ENCODE measurements around the gene VMP1. TPM values are rescaled to one million over a fixed set of nuclear protein-coding genes. Genes with fewer than 3 reads are reported as not detected.
A peak's percentile ranks its signal among the peaks of the same experiment; 100 is the strongest.

The VMP1 gene
- total and polyA plus RNA-seq, 2 of the 13 experiments (the other 11 are each of a cell fraction or from before 2014, with no cell fraction given): 186 to 271 TPM

DNA sequence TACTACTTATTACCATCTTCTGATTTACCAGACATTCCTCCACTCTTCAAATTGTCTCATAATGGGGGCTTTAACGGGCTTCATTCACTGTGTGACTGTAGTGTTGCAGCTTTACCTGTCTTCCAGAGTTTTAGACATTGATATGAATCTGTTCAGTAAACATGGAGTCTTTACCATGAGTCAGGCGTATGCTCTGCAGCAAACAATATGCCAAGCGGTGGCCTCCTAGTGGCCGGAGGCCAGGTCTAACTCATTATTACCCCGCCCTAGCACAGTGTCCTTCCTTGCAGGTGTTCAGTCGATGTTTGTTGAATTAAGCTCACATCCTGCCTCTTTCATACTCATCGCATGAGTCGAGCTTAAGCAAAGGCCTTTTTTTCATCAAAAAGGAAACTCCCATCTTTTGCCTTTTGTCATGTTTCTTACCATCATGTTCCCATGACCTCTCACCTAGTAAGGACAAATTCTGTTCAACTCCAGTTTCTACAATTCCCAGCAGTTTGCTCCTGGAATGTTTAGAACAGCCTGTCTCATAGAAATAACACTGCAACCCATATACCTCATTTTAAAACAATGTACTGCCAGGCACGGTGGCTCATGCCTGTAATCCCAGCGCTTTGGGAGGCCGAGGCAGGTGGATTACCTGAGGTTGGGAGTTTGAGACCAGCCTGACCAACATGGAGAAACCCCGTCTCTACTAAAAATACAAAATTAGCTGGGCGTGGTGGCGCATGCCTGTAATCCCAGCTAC is 145.9 kb downstream of the VMP1 start (continued):
- TF ChIP-seq, protein P1, sequence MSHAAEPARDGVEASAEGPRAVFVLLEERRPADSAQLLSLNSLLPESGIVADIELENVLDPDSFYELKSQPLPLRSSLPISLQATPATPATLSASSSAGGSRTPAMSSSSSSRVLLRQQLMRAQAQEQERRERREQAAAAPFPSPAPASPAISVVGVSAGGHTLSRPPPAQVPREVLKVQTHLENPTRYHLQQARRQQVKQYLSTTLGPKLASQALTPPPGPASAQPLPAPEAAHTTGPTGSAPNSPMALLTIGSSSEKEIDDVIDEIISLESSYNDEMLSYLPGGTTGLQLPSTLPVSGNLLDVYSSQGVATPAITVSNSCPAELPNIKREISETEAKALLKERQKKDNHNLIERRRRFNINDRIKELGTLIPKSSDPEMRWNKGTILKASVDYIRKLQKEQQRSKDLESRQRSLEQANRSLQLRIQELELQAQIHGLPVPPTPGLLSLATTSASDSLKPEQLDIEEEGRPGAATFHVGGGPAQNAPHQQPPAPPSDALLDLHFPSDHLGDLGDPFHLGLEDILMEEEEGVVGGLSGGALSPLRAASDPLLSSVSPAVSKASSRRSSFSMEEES (CRISPR knock-in tag; IDR thresholded peaks at IDR 0.05): peak; percentile 93
- TF ChIP-seq RORA (CRISPR knock-in tag; IDR thresholded peaks at IDR 0.05) (no peak), ZZZ3 (CRISPR knock-in tag; IDR thresholded peaks at IDR 0.05; ENCODE audit: borderline replicate concordance) (0 out of 2 replicates have a peak, but pooled peaks have one; percentile 67), ZNF431 (CRISPR knock-in tag; IDR thresholded peaks at IDR 0.05; ENCODE audit: borderline replicate concordance, low read depth) (no peak; the same call in 1 of the 2 replicates), PAF1 (CRISPR knock-in tag; IDR thresholded peaks at IDR 0.05) (no peak), ZNF350 (CRISPR knock-in tag; IDR thresholded peaks at IDR 0.05; ENCODE audit: borderline replicate concordance, low read depth) (peak; percentile 94), NCOA1 (CRISPR knock-in tag; IDR thresholded peaks at IDR 0.05) (peak; percentile 91), ZNF569 (CRISPR knock-in tag; IDR thresholded peaks at IDR 0.05; ENCODE audit: borderline replicate concordance) (no peak), GATAD2A (CRISPR knock-in tag; IDR thresholded peaks at IDR 0.05) (peak; percentile 99), KAT7 (CRISPR knock-in tag; IDR thresholded peaks at IDR 0.05; ENCODE audit: borderline replicate concordance) (peak; percentile 88; the same call in 1 of the 2 replicates), SSRP1 (CRISPR knock-in tag; IDR thresholded peaks at IDR 0.05) (peak; percentile 79; the same call in 1 of the 2 replicates), ZNF24 (IDR thresholded peaks at IDR 0.05) (peak; percentile 82), ZNF292 (CRISPR knock-in tag; IDR thresholded peaks at IDR 0.05; ENCODE audit: borderline replicate concordance, low read depth) (peak; percentile 69; the same call in 1 of the 2 replicates), ZNF34 (CRISPR knock-in tag; IDR thresholded peaks at IDR 0.05; ENCODE audit: borderline replicate concordance) (no peak; the same call in 1 of the 2 replicates), DR1 (CRISPR knock-in tag; IDR thresholded peaks at IDR 0.05) (peak; percentile 43; the same call in 1 of the 2 replicates), CEBPB (IDR thresholded peaks at IDR 0.05; ENCODE audit: borderline replicate concordance, low read depth, low read length) (no peak), ZNF564 (CRISPR knock-in tag; IDR thresholded peaks at IDR 0.05) (0 out of 2 replicates have a peak, but pooled peaks have one; percentile 27), PHF20 (CRISPR knock-in tag; IDR thresholded peaks at IDR 0.05) (no peak), TAF1 (CRISPR knock-in tag; IDR thresholded peaks at IDR 0.05) (peak; percentile 49; the same call in 1 of the 2 replicates), FOXA1 (IDR thresholded peaks at IDR 0.05) (peak; percentile 86), FOXA1 (CRISPR knock-in tag; IDR thresholded peaks at IDR 0.05) (peak; percentile 99), ZNF737 (CRISPR knock-in tag; IDR thresholded peaks at IDR 0.05; ENCODE audit: borderline replicate concordance) (no peak)
- TF ChIP-seq, protein P2, sequence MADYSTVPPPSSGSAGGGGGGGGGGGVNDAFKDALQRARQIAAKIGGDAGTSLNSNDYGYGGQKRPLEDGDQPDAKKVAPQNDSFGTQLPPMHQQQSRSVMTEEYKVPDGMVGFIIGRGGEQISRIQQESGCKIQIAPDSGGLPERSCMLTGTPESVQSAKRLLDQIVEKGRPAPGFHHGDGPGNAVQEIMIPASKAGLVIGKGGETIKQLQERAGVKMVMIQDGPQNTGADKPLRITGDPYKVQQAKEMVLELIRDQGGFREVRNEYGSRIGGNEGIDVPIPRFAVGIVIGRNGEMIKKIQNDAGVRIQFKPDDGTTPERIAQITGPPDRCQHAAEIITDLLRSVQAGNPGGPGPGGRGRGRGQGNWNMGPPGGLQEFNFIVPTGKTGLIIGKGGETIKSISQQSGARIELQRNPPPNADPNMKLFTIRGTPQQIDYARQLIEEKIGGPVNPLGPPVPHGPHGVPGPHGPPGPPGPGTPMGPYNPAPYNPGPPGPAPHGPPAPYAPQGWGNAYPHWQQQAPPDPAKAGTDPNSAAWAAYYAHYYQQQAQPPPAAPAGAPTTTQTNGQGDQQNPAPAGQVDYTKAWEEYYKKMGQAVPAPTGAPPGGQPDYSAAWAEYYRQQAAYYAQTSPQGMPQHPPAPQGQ (CRISPR knock-in tag; IDR thresholded peaks at IDR 0.05; ENCODE audit: borderline replicate concordance): no peak
- TF ChIP-seq, protein P3, sequence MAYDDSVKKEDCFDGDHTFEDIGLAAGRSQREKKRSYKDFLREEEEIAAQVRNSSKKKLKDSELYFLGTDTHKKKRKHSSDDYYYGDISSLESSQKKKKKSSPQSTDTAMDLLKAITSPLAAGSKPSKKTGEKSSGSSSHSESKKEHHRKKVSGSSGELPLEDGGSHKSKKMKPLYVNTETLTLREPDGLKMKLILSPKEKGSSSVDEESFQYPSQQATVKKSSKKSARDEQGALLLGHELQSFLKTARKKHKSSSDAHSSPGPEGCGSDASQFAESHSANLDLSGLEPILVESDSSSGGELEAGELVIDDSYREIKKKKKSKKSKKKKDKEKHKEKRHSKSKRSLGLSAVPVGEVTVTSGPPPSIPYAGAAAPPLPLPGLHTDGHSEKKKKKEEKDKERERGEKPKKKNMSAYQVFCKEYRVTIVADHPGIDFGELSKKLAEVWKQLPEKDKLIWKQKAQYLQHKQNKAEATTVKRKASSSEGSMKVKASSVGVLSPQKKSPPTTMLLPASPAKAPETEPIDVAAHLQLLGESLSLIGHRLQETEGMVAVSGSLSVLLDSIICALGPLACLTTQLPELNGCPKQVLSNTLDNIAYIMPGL (CRISPR knock-in tag; IDR thresholded peaks at IDR 0.05; ENCODE audit: borderline replicate concordance in 1 of 2, low read depth in 1 of 2): peak; percentile 81 to 95; a peak in 3 of 4 replicates
- TF ChIP-seq, protein P4, sequence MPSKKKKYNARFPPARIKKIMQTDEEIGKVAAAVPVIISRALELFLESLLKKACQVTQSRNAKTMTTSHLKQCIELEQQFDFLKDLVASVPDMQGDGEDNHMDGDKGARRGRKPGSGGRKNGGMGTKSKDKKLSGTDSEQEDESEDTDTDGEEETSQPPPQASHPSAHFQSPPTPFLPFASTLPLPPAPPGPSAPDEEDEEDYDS (CRISPR knock-in tag; IDR thresholded peaks at IDR 0.05): peak; percentile 87
